ENCODE measurements around the gene CDC20B. TPM values are rescaled to one million over a fixed set of nuclear protein-coding genes. Genes with fewer than 3 reads are reported as not detected.

Gene CDC20B
- total RNA-seq, 4 donors from 2014 or later = not detected

GRCh38 chr5:55141945-55142690, 30.9 kb downstream of the CDC20B start:
- no peak overlapping the region for H3K27ac ChIP-seq
- no peak overlapping the region for H3K4me3 ChIP-seq
- TF ChIP-seq POLR2AphosphoS5 (IDR thresholded peaks at IDR 0.05) = no peak
- TF ChIP-seq EP300 (IDR thresholded peaks at IDR 0.05) = no peak
- TF ChIP-seq, protein P1, sequence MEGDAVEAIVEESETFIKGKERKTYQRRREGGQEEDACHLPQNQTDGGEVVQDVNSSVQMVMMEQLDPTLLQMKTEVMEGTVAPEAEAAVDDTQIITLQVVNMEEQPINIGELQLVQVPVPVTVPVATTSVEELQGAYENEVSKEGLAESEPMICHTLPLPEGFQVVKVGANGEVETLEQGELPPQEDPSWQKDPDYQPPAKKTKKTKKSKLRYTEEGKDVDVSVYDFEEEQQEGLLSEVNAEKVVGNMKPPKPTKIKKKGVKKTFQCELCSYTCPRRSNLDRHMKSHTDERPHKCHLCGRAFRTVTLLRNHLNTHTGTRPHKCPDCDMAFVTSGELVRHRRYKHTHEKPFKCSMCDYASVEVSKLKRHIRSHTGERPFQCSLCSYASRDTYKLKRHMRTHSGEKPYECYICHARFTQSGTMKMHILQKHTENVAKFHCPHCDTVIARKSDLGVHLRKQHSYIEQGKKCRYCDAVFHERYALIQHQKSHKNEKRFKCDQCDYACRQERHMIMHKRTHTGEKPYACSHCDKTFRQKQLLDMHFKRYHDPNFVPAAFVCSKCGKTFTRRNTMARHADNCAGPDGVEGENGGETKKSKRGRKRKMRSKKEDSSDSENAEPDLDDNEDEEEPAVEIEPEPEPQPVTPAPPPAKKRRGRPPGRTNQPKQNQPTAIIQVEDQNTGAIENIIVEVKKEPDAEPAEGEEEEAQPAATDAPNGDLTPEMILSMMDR (IDR thresholded peaks at IDR 0.05) = no peak
- TF ChIP-seq POLR2A (IDR thresholded peaks at IDR 0.05) = no peak
- ATAC-seq = no peak
- no peaks in the 10 kb centered on the region for H3K4me1 ChIP-seq
- H3K27me3 ChIP-seq = peaks cover 16% of the 10 kb centered on the region
- H3K9me3 ChIP-seq = no peaks in the 10 kb centered on the region
- 93 to 94% methylated on average over 8 to 9 of the region's 9 CpGs for WGBS, 2 donors (ENCODE audit: low coverage in 1 of 2)
- H3K36me3 ChIP-seq = no peaks in the 10 kb centered on the region

DNA sequence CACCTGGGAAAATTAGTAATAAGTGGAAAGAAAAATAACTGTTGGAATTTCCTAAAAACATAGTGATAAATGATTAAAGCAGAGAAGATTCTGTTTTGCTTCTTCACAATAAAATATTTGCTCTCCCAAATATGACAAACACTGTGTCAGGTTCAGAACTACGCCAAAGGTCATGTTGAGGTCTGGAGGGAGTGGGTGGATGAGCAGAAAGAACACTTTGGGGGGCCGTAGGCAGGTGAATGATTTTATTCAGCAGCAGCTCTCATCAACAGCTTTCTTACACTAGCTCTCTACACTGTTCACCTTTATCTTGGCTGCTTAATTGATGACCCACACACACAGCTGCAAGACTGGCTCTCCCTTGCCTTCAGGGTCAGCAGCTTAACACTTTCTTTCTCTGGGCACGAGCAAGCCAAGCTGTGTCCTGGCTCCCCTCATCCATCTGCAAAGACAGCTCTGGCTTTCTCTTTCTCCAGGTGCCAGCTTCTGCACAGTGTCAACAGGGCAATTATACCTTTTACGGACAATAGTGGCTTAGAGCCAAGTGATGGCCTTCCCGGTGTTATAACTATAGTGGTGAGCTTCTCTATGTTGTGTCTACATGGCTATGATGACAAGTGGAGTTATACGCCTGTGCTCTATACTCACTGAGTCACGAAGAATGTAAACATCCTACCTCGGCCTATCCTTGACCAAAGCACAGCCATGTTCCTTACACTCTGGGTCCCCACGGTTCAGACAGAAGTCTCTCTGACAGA, 31.9 kb downstream of the CDC20B start:
- 35 to 39% methylated on average over 8 to 9 of the region's 9 CpGs for WGBS, 2 donors (ENCODE audit: low coverage in 1 of 2)
- Histone ChIP-seq H3K4me3 (no peak overlapping the region), H3K36me3 (no peaks in the 10 kb centered on the region), H3K9me3 (no peaks in the 10 kb centered on the region), H3K4me1 (no peaks in the 10 kb centered on the region), H3K27ac (no peak overlapping the region), H3K27me3 (peaks cover 20% of the 10 kb centered on the region)
- ATAC-seq = no peak
- no peak for TF ChIP-seq EP300 (IDR thresholded peaks at IDR 0.05)
- no peak for TF ChIP-seq POLR2A (IDR thresholded peaks at IDR 0.05)
- no peak for TF ChIP-seq POLR2AphosphoS5 (IDR thresholded peaks at IDR 0.05)
- TF ChIP-seq, protein P1 (IDR thresholded peaks at IDR 0.05) = no peak

DNA sequence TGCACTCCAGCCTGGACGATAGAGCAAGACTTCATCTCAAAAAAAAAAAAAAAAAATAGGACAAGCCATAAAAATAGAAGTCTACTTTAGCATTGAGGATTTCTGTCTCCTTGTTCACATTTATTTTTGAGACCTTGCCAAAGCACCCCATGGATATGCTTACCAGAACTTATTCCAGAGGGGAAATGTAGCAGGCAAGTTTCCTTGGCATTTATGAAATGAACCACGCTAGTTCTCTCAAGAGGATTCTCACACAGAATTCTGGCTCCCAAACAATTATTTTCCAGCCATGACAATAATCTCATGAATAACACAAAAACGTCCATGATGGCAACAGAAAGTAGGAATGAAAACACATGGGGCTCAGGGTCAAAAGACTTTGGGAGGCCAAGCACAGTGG, 36.5 kb downstream of the CDC20B start:
- no peaks in the 10 kb centered on the region for H3K9me3 ChIP-seq
- peaks cover 9% of the 10 kb centered on the region for H3K27me3 ChIP-seq
- H3K4me3 ChIP-seq = no peak overlapping the region
- no peak for ATAC-seq
- no peaks in the 10 kb centered on the region for H3K36me3 ChIP-seq
- TF ChIP-seq, protein P1 (IDR thresholded peaks at IDR 0.05) = no peak
- TF ChIP-seq POLR2A (IDR thresholded peaks at IDR 0.05) (no peak), POLR2AphosphoS5 (IDR thresholded peaks at IDR 0.05) (no peak), EP300 (IDR thresholded peaks at IDR 0.05) (no peak)
- no peak overlapping the region for H3K27ac ChIP-seq
- no peaks in the 10 kb centered on the region for H3K4me1 ChIP-seq
- WGBS, 2 donors (ENCODE audit: low coverage in 1 of 2) = 38 to 43% methylated on average over 2 to 3 of the region's 3 CpGs

GRCh38 chr5:55134053-55134722, 38.8 kb downstream of the CDC20B start:
- Histone ChIP-seq H3K27ac (no peak overlapping the region), H3K27me3 (peaks cover 9% of the 10 kb centered on the region), H3K4me1 (no peaks in the 10 kb centered on the region), H3K9me3 (peaks cover 0 to 13% (median 0%) of the 10 kb centered on the region in 3 donors), H3K36me3 (no peaks in the 10 kb centered on the region), H3K4me3 (no peak overlapping the region)
- ATAC-seq = no peak
- TF ChIP-seq POLR2A (IDR thresholded peaks at IDR 0.05) (no peak), EP300 (IDR thresholded peaks at IDR 0.05) (no peak), POLR2AphosphoS5 (IDR thresholded peaks at IDR 0.05) (no peak)
- TF ChIP-seq, protein P1 (IDR thresholded peaks at IDR 0.05) = no peak
- 56 to 70% methylated on average over 2 to 4 of the region's 5 CpGs for WGBS, 2 donors (ENCODE audit: low coverage in 1 of 2)
